ENCODE measurements around the gene CT47B1. TPM values are rescaled to one million over a fixed set of nuclear protein-coding genes. Genes with fewer than 3 reads are reported as not detected.
"Not testable (repeated sequence)": the region's sequence is repeated elsewhere in the genome, so short reads cannot be mapped to it uniquely, and the experiment has no call there.

Gene CT47B1
- total and polyA plus RNA-seq, 4 donors = not detected

GRCh38 chrX:120840827-120841226 is 34.8 kb downstream of the CT47B1 start (continued):
- TF ChIP-seq RAD21 (IDR thresholded peaks at IDR 0.05) = no peak

DNA sequence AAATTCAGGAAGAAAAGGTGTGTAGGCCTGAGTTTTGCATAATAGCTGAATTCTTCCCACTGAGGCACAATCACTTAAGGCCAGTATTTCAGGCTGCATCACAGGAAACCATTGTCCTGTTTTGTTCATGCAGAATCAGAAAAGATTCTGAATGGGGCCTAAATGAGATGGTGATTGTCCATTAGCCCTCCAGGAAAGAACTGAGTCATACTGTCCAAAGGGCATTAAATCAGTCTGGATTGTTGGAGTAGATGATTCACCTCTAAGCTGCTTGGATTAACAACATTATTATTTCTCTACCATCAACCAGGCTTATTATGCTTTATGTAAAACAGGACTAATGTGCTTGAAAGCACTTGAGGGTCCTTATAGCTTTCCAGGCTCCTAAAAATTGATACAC is 36.2 kb downstream of the CT47B1 start:
- H3K9me3 ChIP-seq (ENCODE audit: control insufficient read depth in 4 of 4, low read length in 3 of 4) = no peaks in the 10 kb centered on the region
- no peak overlapping the region for H3K9ac ChIP-seq (ENCODE audit: low read depth in 1 of 2, low read length in 2 of 2)
- H3K36me3 ChIP-seq (ENCODE audit: control insufficient read depth in 4 of 4, insufficient read depth in 3 of 4, low read depth in 1 of 4, low read length in 3 of 4) = no peaks in the 10 kb centered on the region
- DNase-seq (ENCODE audit: low spot score) = no peak
- no peaks in the 10 kb centered on the region for H3K4me1 ChIP-seq (ENCODE audit: control insufficient read depth in 4 of 4, insufficient read depth in 4 of 4, low read length in 3 of 4)
- no peak overlapping the region for H3K4me3 ChIP-seq (ENCODE audit: low read depth in 1 of 3, low read length in 3 of 3)
- TF ChIP-seq RXRA (IDR thresholded peaks at IDR 0.05) = no peak
- no peak for TF ChIP-seq FOXA1 (IDR thresholded peaks at IDR 0.05)
- TF ChIP-seq, protein P1, sequence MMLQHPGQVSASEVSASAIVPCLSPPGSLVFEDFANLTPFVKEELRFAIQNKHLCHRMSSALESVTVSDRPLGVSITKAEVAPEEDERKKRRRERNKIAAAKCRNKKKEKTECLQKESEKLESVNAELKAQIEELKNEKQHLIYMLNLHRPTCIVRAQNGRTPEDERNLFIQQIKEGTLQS (IDR thresholded peaks at IDR 0.05) = no peak
- no peak for TF ChIP-seq RAD21 (IDR thresholded peaks at IDR 0.05)
- TF ChIP-seq NR2F2 (IDR thresholded peaks at IDR 0.05) = no peak
- TF ChIP-seq YY1 (IDR thresholded peaks at IDR 0.05) = no peak
- TF ChIP-seq EGR1 (IDR thresholded peaks at IDR 0.05; ENCODE audit: low read depth in 2 of 2) = no peak
- TF ChIP-seq, protein P2, sequence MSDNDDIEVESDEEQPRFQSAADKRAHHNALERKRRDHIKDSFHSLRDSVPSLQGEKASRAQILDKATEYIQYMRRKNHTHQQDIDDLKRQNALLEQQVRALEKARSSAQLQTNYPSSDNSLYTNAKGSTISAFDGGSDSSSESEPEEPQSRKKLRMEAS (IDR thresholded peaks at IDR 0.05) = no peak
- no peak for TF ChIP-seq SP1 (IDR thresholded peaks at IDR 0.05)
- no peak for TF ChIP-seq HNF4A (conservative IDR thresholded peaks at IDR 0.05)
- no peak for TF ChIP-seq ZBTB33 (IDR thresholded peaks at IDR 0.05)
- no peak for TF ChIP-seq FOXA2 (IDR thresholded peaks at IDR 0.05)
- TF ChIP-seq REST (IDR thresholded peaks at IDR 0.05) = no peak
- H3K27ac ChIP-seq (ENCODE audit: low read depth in 1 of 2, low read length in 2 of 2) = no peak overlapping the region
- no peaks in the 10 kb centered on the region for H3K27me3 ChIP-seq (ENCODE audit: control insufficient read depth in 4 of 4, insufficient read depth in 4 of 4, low read length in 3 of 4)

- 86% methylated on average over 1 of the region's 1 CpG for WGBS
Observed at GRCh38 chrX:120827213-120827612, 48.5 kb downstream of the CT47B1 start.

More at GRCh38 chrX:120827213-120827612, 48.5 kb downstream of the CT47B1 start:
- DNase-seq (ENCODE audit: low spot score); H3K36me3 ChIP-seq (ENCODE audit: control insufficient read depth in 4 of 4, insufficient read depth in 3 of 4, low read depth in 1 of 4, low read length in 3 of 4); H3K9me3 ChIP-seq (ENCODE audit: control insufficient read depth in 4 of 4, low read length in 3 of 4); H3K9ac ChIP-seq (ENCODE audit: low read depth in 1 of 2, low read length in 2 of 2); H3K4me3 ChIP-seq (ENCODE audit: low read depth in 1 of 3, low read length in 3 of 3); H3K4me1 ChIP-seq (ENCODE audit: control insufficient read depth in 4 of 4, insufficient read depth in 4 of 4, low read length in 3 of 4); H3K27me3 ChIP-seq (ENCODE audit: control insufficient read depth in 4 of 4, insufficient read depth in 4 of 4, low read length in 3 of 4); H3K27ac ChIP-seq (ENCODE audit: low read depth in 1 of 2, low read length in 2 of 2): not testable (repeated sequence)
